HCT116 (cell line): Measurements from ENCODE around the gene GGCT. TPM values are rescaled to one million over a fixed set of nuclear protein-coding genes. Genes with fewer than 3 reads are reported as not detected.

ENCODE experiments used
- ATAC-seq: fragments of 200-7000 bp; cut with Tn5 transposase; 2 replicates; pipeline ENCODE4 v1.9.1; 2020; ENCODE audit warnings: mild to moderate bottlenecking, moderate library complexity
- BruUV-seq: library from RNA; stranded (reverse); fragments of 400-500 nt; replicated peaks from 2 replicates; lab custom pipeline; 2021; lab: Mats Ljungman, UMichigan
- CTCF ChIA-PET: fragments of 300-600 bp; sonication (Branson Sonifier 250); formaldehyde crosslinking; loops from one replicate; lab custom pipeline; 2021; ENCODE audit warnings: antibody characterized with exemption; lab: Charles Lee
- POLR2A ChIA-PET: fragments of 300-600, 350-600 bp; sonication (Branson Sonifier 250); formaldehyde crosslinking; loops from one replicate; lab custom pipeline; 2021; ENCODE audit warnings: antibody characterized with exemption; lab: Charles Lee
- RAD21 ChIA-PET, 2 experiments: fragments of 300-600 bp; sonication (Branson Sonifier 250); formaldehyde crosslinking; loops; one replicate each; lab custom pipeline; 2023; ENCODE audit warnings: low total read pairs in 2 of 2; ENCODE audit not compliant: uncharacterized antibody in 2 of 2, unreplicated experiment in 2 of 2, low non-redundant PET in 1 of 2; lab: Charles Lee
- DNase-seq: peaks from one replicate; pipeline ENCODE4 v3.0.0-alpha.2; 2010; ENCODE audit warnings: low read depth, low spot score
- H2AFZ ChIP-seq: fragments of 200-600 bp; shearing (Covaris generic), sonication (generic); 2 replicates; pipeline ENCODE4 v1.6.1; 2017; ENCODE audit warnings: low read depth, mixed run types, mixed read lengths, antibody characterized with exemption, low read length; ENCODE audit not compliant: poor library complexity, severe bottlenecking
- H3K27ac ChIP-seq: 2 replicates; pipeline ENCODE4 v1.5.1; 2012; ENCODE audit warnings: low read depth, low read length
- H3K27me3 ChIP-seq: fragments of 200-600 bp; sonication (generic); 2 replicates; pipeline ENCODE4 v1.6.1; 2016; ENCODE audit warnings: mixed run types, low read length, mixed read lengths; ENCODE audit not compliant: insufficient read depth
- H3K36me3 ChIP-seq, 2 experiments: fragments of 200-500 bp in 1 of 2; fragments of 200-600 bp in 1 of 2; sonication (Bioruptor generic) in 1 of 2; sonication (generic) in 1 of 2; 2 replicates each; pipeline versions ENCODE4 v1.5.1 to v1.6.1; 2014 to 2016; ENCODE audit warnings: low read length in 2 of 2, inconsistent platforms in 1 of 2, mixed read lengths in 1 of 2, mixed run types in 1 of 2; ENCODE audit not compliant: insufficient read depth in 2 of 2, control insufficient read depth in 1 of 2
- H3K4me1 ChIP-seq, 2 experiments: fragments of 200-600 bp in 1 of 2; sonication (generic) in 1 of 2; 2 replicates each; pipeline versions ENCODE4 v1.5.1 to v1.6.1; 2012 to 2017; ENCODE audit warnings: low read length in 2 of 2, inconsistent platforms in 1 of 2, mild to moderate bottlenecking in 1 of 2, mixed read lengths in 1 of 2, mixed run types in 1 of 2, moderate library complexity in 1 of 2; ENCODE audit not compliant: insufficient read depth in 2 of 2, control insufficient read depth in 1 of 2
- H3K4me2 ChIP-seq: fragments of 200-600 bp; sonication (generic); 2 replicates; pipeline ENCODE4 v1.6.1; 2017; ENCODE audit warnings: mixed run types, low read length, mixed read lengths
- H3K4me3 ChIP-seq, 2 experiments: fragments of 200-600 bp in 1 of 2; sonication (generic) in 1 of 2; replicated peaks in 1 of 2; 2 replicates each; pipeline ENCODE4 v1.5.1; 2011 to 2016; ENCODE audit warnings: low read length in 2 of 2, control low read depth in 1 of 2, low read depth in 1 of 2, mild to moderate bottlenecking in 1 of 2, mixed read lengths in 1 of 2, mixed run types in 1 of 2
- H3K79me2 ChIP-seq: fragments of 200-600 bp; sonication (generic); 2 replicates; pipeline ENCODE4 v1.6.1; 2017; ENCODE audit warnings: mild to moderate bottlenecking, mixed run types, low read length, moderate library complexity, mixed read lengths; ENCODE audit not compliant: insufficient read depth
- H3K9ac ChIP-seq: fragments of 200-600 bp; sonication (generic); 2 replicates; pipeline ENCODE4 v1.6.1; 2016; ENCODE audit warnings: low read length, mixed read lengths
- H3K9me2 ChIP-seq: fragments of 200-600 bp; sonication (generic), shearing (Covaris generic); 2 replicates; pipeline ENCODE4 v1.6.1; 2017; ENCODE audit warnings: mixed run types, mild to moderate bottlenecking, moderate library complexity; ENCODE audit not compliant: insufficient read depth
- H3K9me3 ChIP-seq, 2 experiments: fragments of 200-500 bp in 1 of 2; fragments of 200-600 bp in 1 of 2; sonication (Bioruptor generic) in 1 of 2; sonication (generic) in 1 of 2; 2 replicates each; pipeline ENCODE4 v1.6.1; 2014 to 2017; ENCODE audit warnings: low read length in 2 of 2, mixed read lengths in 2 of 2, inconsistent platforms in 1 of 2, low read depth in 1 of 2, mild to moderate bottlenecking in 1 of 2, mixed run types in 1 of 2, moderate library complexity in 1 of 2; ENCODE audit not compliant: control insufficient read depth in 1 of 2, insufficient read depth in 1 of 2
- H4K20me1 ChIP-seq: fragments of 200-600 bp; sonication (generic), shearing (Covaris generic); 2 replicates; pipeline ENCODE4 v1.6.1; 2017; ENCODE audit warnings: mixed run types, mild to moderate bottlenecking, moderate library complexity; ENCODE audit not compliant: insufficient read depth
- ATF3 ChIP-seq: IDR thresholded peaks from 2 replicates; pipeline ENCODE4 v1.6.1; 2012
- CBX3 ChIP-seq: IDR thresholded peaks from 2 replicates; pipeline ENCODE4 v1.6.1; 2012; ENCODE audit warnings: low read depth
- CEBPB ChIP-seq: IDR thresholded peaks from 2 replicates; pipeline ENCODE4 v1.6.1; 2012; ENCODE audit warnings: low read depth
- CTCF ChIP-seq, 3 experiments: fragments of 200-600 bp in 1 of 3; sonication (generic) in 1 of 3; IDR thresholded peaks in 2 of 3; conservative IDR thresholded peaks in 1 of 3; 2 replicates each; pipeline ENCODE4 v1.5.1; 2012 to 2017; ENCODE audit warnings: low read depth in 2 of 3, low read length in 2 of 3, antibody characterized with exemption in 1 of 3, borderline replicate concordance in 1 of 3, control low read depth in 1 of 3, mild to moderate bottlenecking in 1 of 3, mixed read lengths in 1 of 3, mixed run types in 1 of 3, moderate library complexity in 1 of 3; ENCODE audit not compliant: insufficient read depth in 1 of 3
- EGR1 ChIP-seq: IDR thresholded peaks from 2 replicates; pipeline ENCODE4 v1.6.1; 2012; ENCODE audit warnings: low read depth
- MAX ChIP-seq: IDR thresholded peaks from 2 replicates; pipeline ENCODE4 v1.6.1; 2012
- POLR2A ChIP-seq: IDR thresholded peaks from 2 replicates; pipeline ENCODE4 v1.7.0; 2011; ENCODE audit warnings: borderline replicate concordance; ENCODE audit not compliant: insufficient read depth, insufficient read length; ENCODE audit errors: extremely low read depth
- REST ChIP-seq: IDR thresholded peaks from 2 replicates; pipeline ENCODE4 v1.6.1; 2012; ENCODE audit warnings: low read depth
- SRF ChIP-seq: IDR thresholded peaks from 2 replicates; pipeline ENCODE4 v1.6.1; 2012; ENCODE audit warnings: low read depth
- YY1 ChIP-seq: IDR thresholded peaks from 2 replicates; pipeline ENCODE4 v1.6.1; 2011; ENCODE audit warnings: low read length, low read depth, moderate library complexity, mild to moderate bottlenecking; ENCODE audit not compliant: insufficient replicate concordance; ENCODE audit errors: extremely low read depth
- ZBTB33 ChIP-seq: IDR thresholded peaks from 2 replicates; pipeline ENCODE4 v1.6.1; 2011; ENCODE audit warnings: mild to moderate bottlenecking, low read length, moderate library complexity; ENCODE audit not compliant: insufficient replicate concordance; ENCODE audit errors: extremely low read depth
- intact Hi-C: fragments of 100-400 bp; cut with micrococcal nuclease; formaldehyde crosslinking; loops from 2 replicates; pipeline ENCODE4 v1.10.0; 2022
- total RNA-seq: library from RNA; stranded (reverse); gene quantifications from one replicate; pipeline ENCODE4 v1.2.1, GENCODE V29; 2021; ENCODE audit not compliant: unreplicated experiment

GGCT gene
- total RNA-seq, 1 experiment from 2014 or later, result 60.6 TPM

GRCh38 chr7:30467271-30467670 lies 37.4 kb downstream of the GGCT start:
- DNase-seq (no peak), ATAC-seq (no peak)
- Histone ChIP-seq H3K27ac (no peak overlapping the region), H3K9me3 (no peaks in the 10 kb centered on the region), H3K9me2 (no peaks in the 10 kb centered on the region), H3K4me3 (no peak overlapping the region), H3K4me1 (peaks cover 0 to 8% of the 10 kb centered on the region in 2 experiments; a peak in 2 of 4 replicates), H4K20me1 (no peaks in the 10 kb centered on the region), H3K36me3 (no peaks in the 10 kb centered on the region), H2AFZ (no peak overlapping the region), H3K27me3 (no peaks in the 10 kb centered on the region), H3K9ac (no peak overlapping the region), H3K79me2 (peaks cover 5% of the 10 kb centered on the region; the same call in 1 of the 2 replicates), H3K4me2 (no peak overlapping the region)
- TF ChIP-seq CEBPB (no peak), SRF (no peak), ZBTB33 (no peak), CTCF (IDR thresholded peaks at IDR 0.05 in 2 of 3, conservative IDR thresholded peaks at IDR 0.05 in 1 of 3; ENCODE audit: borderline replicate concordance in 1 of 3, insufficient read depth in 1 of 3, low read depth in 2 of 3, low read length in 2 of 3) (no peak), CBX3 (no peak), YY1 (no peak), REST (no peak), MAX (no peak), ATF3 (no peak), POLR2A (no peak), EGR1 (no peak)
- intact Hi-C loops, result no loop called here
- ChIA-PET POLR2A (no interaction called here), CTCF (no interaction called here), RAD21 (no interaction called here)
- BruUV-seq, result no TSS peak
